ENCODE data around the gene MED15. TPM values are rescaled to one million over a fixed set of nuclear protein-coding genes. Genes with fewer than 3 reads are reported as not detected.

Gene MED15
- total and polyA plus RNA-seq, 2 experiments from 2014 or later, result 29.2 to 43.5 TPM

DNA sequence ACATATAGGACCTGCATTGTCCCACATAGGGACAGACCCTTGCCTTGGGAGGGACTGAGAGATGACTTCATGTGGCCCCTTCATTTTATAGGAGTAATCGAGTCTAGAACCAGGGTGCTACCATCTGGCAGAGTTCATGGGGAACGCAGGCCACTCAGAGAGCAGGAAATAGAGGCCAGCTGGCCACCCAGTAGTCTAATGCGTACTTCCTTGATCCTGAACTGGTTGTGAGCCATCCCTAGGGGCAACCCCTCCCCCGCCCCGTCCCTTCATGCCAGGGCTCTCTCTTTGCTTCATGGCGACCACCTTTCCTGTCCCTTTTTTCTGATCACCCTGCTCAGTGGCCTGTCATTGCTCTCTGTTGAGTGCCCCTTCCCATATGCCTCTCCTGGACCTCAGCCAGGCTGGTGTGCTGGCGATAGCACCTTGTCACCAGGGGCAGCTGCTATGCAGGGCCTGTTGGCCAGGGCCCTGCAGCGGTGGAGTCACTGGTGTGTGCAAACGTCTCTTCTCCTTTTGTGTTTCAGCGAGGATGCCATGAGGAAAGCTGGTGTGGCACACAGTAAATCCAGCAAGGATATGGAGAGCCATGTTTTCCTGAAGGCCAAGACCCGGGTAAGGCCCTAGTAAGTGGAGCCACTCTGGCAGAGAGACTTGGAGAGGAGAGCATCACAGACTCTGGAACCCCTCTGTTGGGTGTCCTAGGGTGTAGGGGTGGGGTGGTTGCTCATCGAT lies 29.3 kb downstream of the MED15 start:
- no peak overlapping the region for H2AFZ ChIP-seq
- H3K4me1 ChIP-seq (ENCODE audit: insufficient read depth), result no peaks in the 10 kb centered on the region; the same call in 1 of the 2 replicates
- H3K36me3 ChIP-seq (ENCODE audit: insufficient read depth), result peaks cover 8% of the 10 kb centered on the region; the same call in 1 of the 2 replicates
- no peak overlapping the region for H3K4me2 ChIP-seq
- H3K27ac Mint-ChIP-seq, result peak overlapping the region; percentile 71; the same call in 1 of the 2 replicates
- H3K4me3 Mint-ChIP-seq, result no peak overlapping the region
- H3K4me3 ChIP-seq, result no peak overlapping the region
- peaks cover 33% of the 10 kb centered on the region for H3K36me3 Mint-ChIP-seq (ENCODE audit: low read depth)
- ATAC-seq, result no peak
- H3K9me2 ChIP-seq (ENCODE audit: insufficient read depth), result no peaks in the 10 kb centered on the region
- TF ChIP-seq, protein P1, sequence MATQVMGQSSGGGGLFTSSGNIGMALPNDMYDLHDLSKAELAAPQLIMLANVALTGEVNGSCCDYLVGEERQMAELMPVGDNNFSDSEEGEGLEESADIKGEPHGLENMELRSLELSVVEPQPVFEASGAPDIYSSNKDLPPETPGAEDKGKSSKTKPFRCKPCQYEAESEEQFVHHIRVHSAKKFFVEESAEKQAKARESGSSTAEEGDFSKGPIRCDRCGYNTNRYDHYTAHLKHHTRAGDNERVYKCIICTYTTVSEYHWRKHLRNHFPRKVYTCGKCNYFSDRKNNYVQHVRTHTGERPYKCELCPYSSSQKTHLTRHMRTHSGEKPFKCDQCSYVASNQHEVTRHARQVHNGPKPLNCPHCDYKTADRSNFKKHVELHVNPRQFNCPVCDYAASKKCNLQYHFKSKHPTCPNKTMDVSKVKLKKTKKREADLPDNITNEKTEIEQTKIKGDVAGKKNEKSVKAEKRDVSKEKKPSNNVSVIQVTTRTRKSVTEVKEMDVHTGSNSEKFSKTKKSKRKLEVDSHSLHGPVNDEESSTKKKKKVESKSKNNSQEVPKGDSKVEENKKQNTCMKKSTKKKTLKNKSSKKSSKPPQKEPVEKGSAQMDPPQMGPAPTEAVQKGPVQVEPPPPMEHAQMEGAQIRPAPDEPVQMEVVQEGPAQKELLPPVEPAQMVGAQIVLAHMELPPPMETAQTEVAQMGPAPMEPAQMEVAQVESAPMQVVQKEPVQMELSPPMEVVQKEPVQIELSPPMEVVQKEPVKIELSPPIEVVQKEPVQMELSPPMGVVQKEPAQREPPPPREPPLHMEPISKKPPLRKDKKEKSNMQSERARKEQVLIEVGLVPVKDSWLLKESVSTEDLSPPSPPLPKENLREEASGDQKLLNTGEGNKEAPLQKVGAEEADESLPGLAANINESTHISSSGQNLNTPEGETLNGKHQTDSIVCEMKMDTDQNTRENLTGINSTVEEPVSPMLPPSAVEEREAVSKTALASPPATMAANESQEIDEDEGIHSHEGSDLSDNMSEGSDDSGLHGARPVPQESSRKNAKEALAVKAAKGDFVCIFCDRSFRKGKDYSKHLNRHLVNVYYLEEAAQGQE (IDR thresholded peaks at IDR 0.05; ENCODE audit: unreplicated experiment), result no peak
- TF ChIP-seq JUNB (IDR thresholded peaks at IDR 0.05; ENCODE audit: unreplicated experiment) (no peak), EZH2phosphoT487 (IDR thresholded peaks at IDR 0.05; ENCODE audit: unreplicated experiment) (no peak), CREB1 (CRISPR knock-in tag; IDR thresholded peaks at IDR 0.05; ENCODE audit: low read depth) (no peak), EZH2 (IDR thresholded peaks at IDR 0.05; ENCODE audit: low read depth, unreplicated experiment) (no peak), ZNF114 (CRISPR knock-in tag; IDR thresholded peaks at IDR 0.05) (no peak)
- TF ChIP-seq, protein P2, sequence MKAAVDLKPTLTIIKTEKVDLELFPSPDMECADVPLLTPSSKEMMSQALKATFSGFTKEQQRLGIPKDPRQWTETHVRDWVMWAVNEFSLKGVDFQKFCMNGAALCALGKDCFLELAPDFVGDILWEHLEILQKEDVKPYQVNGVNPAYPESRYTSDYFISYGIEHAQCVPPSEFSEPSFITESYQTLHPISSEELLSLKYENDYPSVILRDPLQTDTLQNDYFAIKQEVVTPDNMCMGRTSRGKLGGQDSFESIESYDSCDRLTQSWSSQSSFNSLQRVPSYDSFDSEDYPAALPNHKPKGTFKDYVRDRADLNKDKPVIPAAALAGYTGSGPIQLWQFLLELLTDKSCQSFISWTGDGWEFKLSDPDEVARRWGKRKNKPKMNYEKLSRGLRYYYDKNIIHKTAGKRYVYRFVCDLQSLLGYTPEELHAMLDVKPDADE (IDR thresholded peaks at IDR 0.05), result no peak
- TF ChIP-seq, protein P3, sequence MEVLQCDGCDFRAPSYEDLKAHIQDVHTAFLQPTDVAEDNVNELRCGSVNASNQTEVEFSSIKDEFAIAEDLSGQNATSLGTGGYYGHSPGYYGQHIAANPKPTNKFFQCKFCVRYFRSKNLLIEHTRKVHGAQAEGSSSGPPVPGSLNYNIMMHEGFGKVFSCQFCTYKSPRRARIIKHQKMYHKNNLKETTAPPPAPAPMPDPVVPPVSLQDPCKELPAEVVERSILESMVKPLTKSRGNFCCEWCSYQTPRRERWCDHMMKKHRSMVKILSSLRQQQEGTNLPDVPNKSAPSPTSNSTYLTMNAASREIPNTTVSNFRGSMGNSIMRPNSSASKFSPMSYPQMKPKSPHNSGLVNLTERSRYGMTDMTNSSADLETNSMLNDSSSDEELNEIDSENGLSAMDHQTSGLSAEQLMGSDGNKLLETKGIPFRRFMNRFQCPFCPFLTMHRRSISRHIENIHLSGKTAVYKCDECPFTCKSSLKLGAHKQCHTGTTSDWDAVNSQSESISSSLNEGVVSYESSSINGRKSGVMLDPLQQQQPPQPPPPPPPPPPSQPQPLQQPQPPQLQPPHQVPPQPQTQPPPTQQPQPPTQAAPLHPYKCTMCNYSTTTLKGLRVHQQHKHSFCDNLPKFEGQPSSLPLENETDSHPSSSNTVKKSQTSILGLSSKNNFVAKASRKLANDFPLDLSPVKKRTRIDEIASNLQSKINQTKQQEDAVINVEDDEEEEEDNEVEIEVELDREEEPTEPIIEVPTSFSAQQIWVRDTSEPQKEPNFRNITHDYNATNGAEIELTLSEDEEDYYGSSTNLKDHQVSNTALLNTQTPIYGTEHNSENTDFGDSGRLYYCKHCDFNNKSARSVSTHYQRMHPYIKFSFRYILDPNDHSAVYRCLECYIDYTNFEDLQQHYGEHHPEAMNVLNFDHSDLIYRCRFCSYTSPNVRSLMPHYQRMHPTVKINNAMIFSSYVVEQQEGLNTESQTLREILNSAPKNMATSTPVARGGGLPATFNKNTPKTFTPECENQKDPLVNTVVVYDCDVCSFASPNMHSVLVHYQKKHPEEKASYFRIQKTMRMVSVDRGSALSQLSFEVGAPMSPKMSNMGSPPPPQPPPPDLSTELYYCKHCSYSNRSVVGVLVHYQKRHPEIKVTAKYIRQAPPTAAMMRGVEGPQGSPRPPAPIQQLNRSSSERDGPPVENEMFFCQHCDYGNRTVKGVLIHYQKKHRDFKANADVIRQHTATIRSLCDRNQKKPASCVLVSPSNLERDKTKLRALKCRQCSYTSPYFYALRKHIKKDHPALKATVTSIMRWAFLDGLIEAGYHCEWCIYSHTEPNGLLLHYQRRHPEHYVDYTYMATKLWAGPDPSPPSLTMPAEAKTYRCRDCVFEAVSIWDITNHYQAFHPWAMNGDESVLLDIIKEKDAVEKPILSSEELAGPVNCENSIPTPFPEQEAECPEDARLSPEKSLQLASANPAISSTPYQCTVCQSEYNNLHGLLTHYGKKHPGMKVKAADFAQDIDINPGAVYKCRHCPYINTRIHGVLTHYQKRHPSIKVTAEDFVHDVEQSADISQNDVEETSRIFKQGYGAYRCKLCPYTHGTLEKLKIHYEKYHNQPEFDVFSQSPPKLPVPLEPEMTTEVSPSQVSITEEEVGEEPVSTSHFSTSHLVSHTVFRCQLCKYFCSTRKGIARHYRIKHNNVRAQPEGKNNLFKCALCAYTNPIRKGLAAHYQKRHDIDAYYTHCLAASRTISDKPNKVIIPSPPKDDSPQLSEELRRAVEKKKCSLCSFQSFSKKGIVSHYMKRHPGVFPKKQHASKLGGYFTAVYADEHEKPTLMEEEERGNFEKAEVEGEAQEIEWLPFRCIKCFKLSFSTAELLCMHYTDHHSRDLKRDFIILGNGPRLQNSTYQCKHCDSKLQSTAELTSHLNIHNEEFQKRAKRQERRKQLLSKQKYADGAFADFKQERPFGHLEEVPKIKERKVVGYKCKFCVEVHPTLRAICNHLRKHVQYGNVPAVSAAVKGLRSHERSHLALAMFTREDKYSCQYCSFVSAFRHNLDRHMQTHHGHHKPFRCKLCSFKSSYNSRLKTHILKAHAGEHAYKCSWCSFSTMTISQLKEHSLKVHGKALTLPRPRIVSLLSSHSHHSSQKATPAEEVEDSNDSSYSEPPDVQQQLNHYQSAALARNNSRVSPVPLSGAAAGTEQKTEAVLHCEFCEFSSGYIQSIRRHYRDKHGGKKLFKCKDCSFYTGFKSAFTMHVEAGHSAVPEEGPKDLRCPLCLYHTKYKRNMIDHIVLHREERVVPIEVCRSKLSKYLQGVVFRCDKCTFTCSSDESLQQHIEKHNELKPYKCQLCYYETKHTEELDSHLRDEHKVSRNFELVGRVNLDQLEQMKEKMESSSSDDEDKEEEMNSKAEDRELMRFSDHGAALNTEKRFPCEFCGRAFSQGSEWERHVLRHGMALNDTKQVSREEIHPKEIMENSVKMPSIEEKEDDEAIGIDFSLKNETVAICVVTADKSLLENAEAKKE (CRISPR knock-in tag; IDR thresholded peaks at IDR 0.05), result no peak
- TF ChIP-seq, protein P4, sequence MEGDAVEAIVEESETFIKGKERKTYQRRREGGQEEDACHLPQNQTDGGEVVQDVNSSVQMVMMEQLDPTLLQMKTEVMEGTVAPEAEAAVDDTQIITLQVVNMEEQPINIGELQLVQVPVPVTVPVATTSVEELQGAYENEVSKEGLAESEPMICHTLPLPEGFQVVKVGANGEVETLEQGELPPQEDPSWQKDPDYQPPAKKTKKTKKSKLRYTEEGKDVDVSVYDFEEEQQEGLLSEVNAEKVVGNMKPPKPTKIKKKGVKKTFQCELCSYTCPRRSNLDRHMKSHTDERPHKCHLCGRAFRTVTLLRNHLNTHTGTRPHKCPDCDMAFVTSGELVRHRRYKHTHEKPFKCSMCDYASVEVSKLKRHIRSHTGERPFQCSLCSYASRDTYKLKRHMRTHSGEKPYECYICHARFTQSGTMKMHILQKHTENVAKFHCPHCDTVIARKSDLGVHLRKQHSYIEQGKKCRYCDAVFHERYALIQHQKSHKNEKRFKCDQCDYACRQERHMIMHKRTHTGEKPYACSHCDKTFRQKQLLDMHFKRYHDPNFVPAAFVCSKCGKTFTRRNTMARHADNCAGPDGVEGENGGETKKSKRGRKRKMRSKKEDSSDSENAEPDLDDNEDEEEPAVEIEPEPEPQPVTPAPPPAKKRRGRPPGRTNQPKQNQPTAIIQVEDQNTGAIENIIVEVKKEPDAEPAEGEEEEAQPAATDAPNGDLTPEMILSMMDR (conservative IDR thresholded peaks at IDR 0.05; ENCODE audit: low read depth in 2 of 2), result no peak
- H3K9me3 Mint-ChIP-seq, result no peaks in the 10 kb centered on the region
- no peaks in the 10 kb centered on the region for H3K27me3 ChIP-seq (ENCODE audit: insufficient read depth)
- DNase-seq (ENCODE audit: low spot score), result no peak
- peaks cover 13% of the 10 kb centered on the region for H3K4me1 Mint-ChIP-seq
- H3K27me3 Mint-ChIP-seq (ENCODE audit: insufficient read depth, low read depth, poor library complexity), result peaks cover 6% of the 10 kb centered on the region
- H4K20me1 ChIP-seq (replicated peaks; ENCODE audit: insufficient read depth), result peaks cover 14% of the 10 kb centered on the region
- peaks cover 44% of the 10 kb centered on the region for H3K79me2 ChIP-seq (replicated peaks; ENCODE audit: insufficient read depth)
- no peak overlapping the region for H3K27ac ChIP-seq (ENCODE audit: low read depth)
- H3F3A ChIP-seq (replicated peaks; ENCODE audit: low read depth), result no peaks in the 10 kb centered on the region
